ENCODE results near the gene MYO1D. TPM values are rescaled to one million over a fixed set of nuclear protein-coding genes. Genes with fewer than 3 reads are reported as not detected.

Gene MYO1D
- total RNA-seq, 1 donor = 160 TPM

DNA sequence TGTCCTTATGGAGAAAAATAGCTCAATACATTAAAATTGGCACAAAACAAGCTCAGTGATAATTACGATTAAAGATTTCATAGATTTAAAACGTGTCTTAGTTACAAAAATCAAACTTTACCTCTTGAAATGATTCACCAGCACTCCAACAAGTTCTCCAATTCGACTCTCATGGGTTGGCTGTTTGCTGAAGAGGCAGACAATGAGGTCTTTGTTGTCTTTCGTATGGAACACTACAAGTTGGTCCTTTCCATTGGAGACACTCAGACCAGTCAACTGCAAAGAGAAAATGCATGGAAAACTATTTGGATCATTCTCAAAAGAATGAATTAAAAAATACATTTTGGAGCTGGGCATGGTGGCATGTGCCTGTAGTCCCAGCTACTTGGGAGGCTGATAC is 272.0 kb downstream of the MYO1D start:
- Histone ChIP-seq H3K4me3 (ENCODE audit: insufficient read depth, low read length) (no peak overlapping the region), H3K4me1 (ENCODE audit: insufficient read depth, low read length) (no peaks in the 10 kb centered on the region), H4K20me1 (ENCODE audit: insufficient read depth, low read length) (no peaks in the 10 kb centered on the region), H3K27me3 (ENCODE audit: insufficient read depth, low read length) (no peaks in the 10 kb centered on the region), H3K79me2 (ENCODE audit: insufficient read depth, low read length) (no peaks in the 10 kb centered on the region), H3K9me3 (ENCODE audit: low read depth, low read length) (no peaks in the 10 kb centered on the region), H3K4me2 (ENCODE audit: insufficient read depth, low read length) (no peak overlapping the region), H3K36me3 (ENCODE audit: insufficient read depth, low read length) (no peaks in the 10 kb centered on the region), H3K27ac (ENCODE audit: low read depth, low read length) (no peak overlapping the region), H2AFZ (ENCODE audit: low read length) (no peak overlapping the region)
- no peak for DNase-seq (ENCODE audit: insufficient read length, low spot score, missing footprints)
- TF ChIP-seq, protein P1, sequence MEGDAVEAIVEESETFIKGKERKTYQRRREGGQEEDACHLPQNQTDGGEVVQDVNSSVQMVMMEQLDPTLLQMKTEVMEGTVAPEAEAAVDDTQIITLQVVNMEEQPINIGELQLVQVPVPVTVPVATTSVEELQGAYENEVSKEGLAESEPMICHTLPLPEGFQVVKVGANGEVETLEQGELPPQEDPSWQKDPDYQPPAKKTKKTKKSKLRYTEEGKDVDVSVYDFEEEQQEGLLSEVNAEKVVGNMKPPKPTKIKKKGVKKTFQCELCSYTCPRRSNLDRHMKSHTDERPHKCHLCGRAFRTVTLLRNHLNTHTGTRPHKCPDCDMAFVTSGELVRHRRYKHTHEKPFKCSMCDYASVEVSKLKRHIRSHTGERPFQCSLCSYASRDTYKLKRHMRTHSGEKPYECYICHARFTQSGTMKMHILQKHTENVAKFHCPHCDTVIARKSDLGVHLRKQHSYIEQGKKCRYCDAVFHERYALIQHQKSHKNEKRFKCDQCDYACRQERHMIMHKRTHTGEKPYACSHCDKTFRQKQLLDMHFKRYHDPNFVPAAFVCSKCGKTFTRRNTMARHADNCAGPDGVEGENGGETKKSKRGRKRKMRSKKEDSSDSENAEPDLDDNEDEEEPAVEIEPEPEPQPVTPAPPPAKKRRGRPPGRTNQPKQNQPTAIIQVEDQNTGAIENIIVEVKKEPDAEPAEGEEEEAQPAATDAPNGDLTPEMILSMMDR (IDR thresholded peaks at IDR 0.05; ENCODE audit: extremely low read depth, low read depth, low read length) = no peak

- H3K4me3 ChIP-seq (ENCODE audit: insufficient read depth, low read length) = no peak overlapping the region
- DNase-seq (ENCODE audit: insufficient read length, low spot score, missing footprints) = no peak
- H2AFZ ChIP-seq (ENCODE audit: low read length) = no peak overlapping the region
- no peaks in the 10 kb centered on the region for H3K36me3 ChIP-seq (ENCODE audit: insufficient read depth, low read length)
- H3K27ac ChIP-seq (ENCODE audit: low read depth, low read length) = no peak overlapping the region
- no peaks in the 10 kb centered on the region for H3K9me3 ChIP-seq (ENCODE audit: low read depth, low read length)
- TF ChIP-seq, protein P1 (IDR thresholded peaks at IDR 0.05; ENCODE audit: extremely low read depth, low read depth, low read length) = no peak
- no peaks in the 10 kb centered on the region for H3K27me3 ChIP-seq (ENCODE audit: insufficient read depth, low read length)
- no peaks in the 10 kb centered on the region for H3K4me1 ChIP-seq (ENCODE audit: insufficient read depth, low read length)
- H3K79me2 ChIP-seq (ENCODE audit: insufficient read depth, low read length) = no peaks in the 10 kb centered on the region
- H3K4me2 ChIP-seq (ENCODE audit: insufficient read depth, low read length) = no peak overlapping the region
- no peaks in the 10 kb centered on the region for H4K20me1 ChIP-seq (ENCODE audit: insufficient read depth, low read length)
Measured at GRCh38 chr17:32602396-32602795, 274.5 kb downstream of the MYO1D start.

DNA sequence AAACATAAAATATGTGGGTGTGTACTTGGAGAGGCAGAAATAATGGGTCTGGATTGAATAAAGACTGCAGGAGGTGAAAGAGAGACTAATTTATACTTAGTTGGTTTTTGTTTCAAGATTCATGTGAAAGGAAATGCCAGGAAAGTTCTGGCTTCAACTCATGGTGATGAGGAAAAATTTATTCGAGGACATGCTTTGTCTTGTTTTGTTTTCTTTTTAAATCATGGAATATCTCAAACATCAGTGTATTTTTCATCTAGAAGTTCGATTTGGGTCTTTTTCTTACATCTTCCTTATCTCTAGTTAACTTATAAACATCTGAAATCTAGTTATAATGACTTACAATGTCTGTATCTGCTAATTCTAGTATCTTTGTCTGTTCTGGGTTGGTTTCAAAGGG is 275.1 kb downstream of the MYO1D start:
- H3K27me3 ChIP-seq (ENCODE audit: insufficient read depth, low read length) = no peaks in the 10 kb centered on the region
- H2AFZ ChIP-seq (ENCODE audit: low read length) = no peak overlapping the region
- TF ChIP-seq, protein P1 (IDR thresholded peaks at IDR 0.05; ENCODE audit: extremely low read depth, low read depth, low read length) = no peak
- no peak overlapping the region for H3K4me3 ChIP-seq (ENCODE audit: insufficient read depth, low read length)
- no peaks in the 10 kb centered on the region for H3K79me2 ChIP-seq (ENCODE audit: insufficient read depth, low read length)
- no peaks in the 10 kb centered on the region for H4K20me1 ChIP-seq (ENCODE audit: insufficient read depth, low read length)
- no peaks in the 10 kb centered on the region for H3K9me3 ChIP-seq (ENCODE audit: low read depth, low read length)
- DNase-seq (ENCODE audit: insufficient read length, low spot score, missing footprints) = no peak
- no peak overlapping the region for H3K27ac ChIP-seq (ENCODE audit: low read depth, low read length)
- no peaks in the 10 kb centered on the region for H3K4me1 ChIP-seq (ENCODE audit: insufficient read depth, low read length)
- H3K4me2 ChIP-seq (ENCODE audit: insufficient read depth, low read length) = no peak overlapping the region
- H3K36me3 ChIP-seq (ENCODE audit: insufficient read depth, low read length) = no peaks in the 10 kb centered on the region

DNA sequence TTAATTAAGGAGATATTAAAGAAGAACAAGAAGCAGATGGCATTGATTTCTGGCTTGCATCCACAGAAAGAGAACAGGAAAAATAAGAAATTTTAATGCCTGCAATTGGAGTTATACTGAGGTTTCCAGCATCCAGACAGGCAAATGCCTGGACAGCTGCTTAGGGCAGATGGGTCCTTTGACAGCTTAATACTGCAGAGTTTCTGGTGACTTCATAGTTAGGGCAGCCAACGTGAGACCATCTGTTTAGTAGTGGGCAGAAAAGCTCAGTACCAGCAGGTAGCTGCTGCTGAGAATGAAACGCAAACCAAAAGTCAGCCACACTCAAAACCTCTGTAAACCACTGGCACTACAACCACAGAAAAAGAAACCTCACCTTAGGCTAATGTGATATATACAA is 280.3 kb downstream of the MYO1D start:
- Histone ChIP-seq H4K20me1 (ENCODE audit: insufficient read depth, low read length) (no peaks in the 10 kb centered on the region), H3K9me3 (ENCODE audit: low read depth, low read length) (no peaks in the 10 kb centered on the region), H2AFZ (ENCODE audit: low read length) (no peak overlapping the region), H3K4me1 (ENCODE audit: insufficient read depth, low read length) (no peaks in the 10 kb centered on the region), H3K27ac (ENCODE audit: low read depth, low read length) (no peak overlapping the region), H3K4me3 (ENCODE audit: insufficient read depth, low read length) (no peak overlapping the region), H3K36me3 (ENCODE audit: insufficient read depth, low read length) (no peaks in the 10 kb centered on the region), H3K27me3 (ENCODE audit: insufficient read depth, low read length) (no peaks in the 10 kb centered on the region), H3K4me2 (ENCODE audit: insufficient read depth, low read length) (no peak overlapping the region), H3K79me2 (ENCODE audit: insufficient read depth, low read length) (no peaks in the 10 kb centered on the region)
- no peak for DNase-seq (ENCODE audit: insufficient read length, low spot score, missing footprints)
- TF ChIP-seq, protein P1 (IDR thresholded peaks at IDR 0.05; ENCODE audit: extremely low read depth, low read depth, low read length) = no peak

Measured in osteoblast (primary cell).